Stimulated activated CD8-positive, alpha-beta memory T cell treated with anti-CD3 and anti-CD28 coated beads, Interleukin-4, amount 100 ng/mL, for 4 hours (primary cell): ENCODE data around the gene TMEM131.
"Not testable (repeated sequence)": the region's sequence is repeated elsewhere in the genome, so short reads cannot be mapped to it uniquely, and the experiment has no call there.

Experiments
- DNase-seq, 2 donors: peaks; one replicate each; pipeline ENCODE4 v3.0.0-alpha.2; 2020; ENCODE audit warnings: low read depth in 2 of 2, low spot score in 1 of 2

TMEM131 gene

DNA sequence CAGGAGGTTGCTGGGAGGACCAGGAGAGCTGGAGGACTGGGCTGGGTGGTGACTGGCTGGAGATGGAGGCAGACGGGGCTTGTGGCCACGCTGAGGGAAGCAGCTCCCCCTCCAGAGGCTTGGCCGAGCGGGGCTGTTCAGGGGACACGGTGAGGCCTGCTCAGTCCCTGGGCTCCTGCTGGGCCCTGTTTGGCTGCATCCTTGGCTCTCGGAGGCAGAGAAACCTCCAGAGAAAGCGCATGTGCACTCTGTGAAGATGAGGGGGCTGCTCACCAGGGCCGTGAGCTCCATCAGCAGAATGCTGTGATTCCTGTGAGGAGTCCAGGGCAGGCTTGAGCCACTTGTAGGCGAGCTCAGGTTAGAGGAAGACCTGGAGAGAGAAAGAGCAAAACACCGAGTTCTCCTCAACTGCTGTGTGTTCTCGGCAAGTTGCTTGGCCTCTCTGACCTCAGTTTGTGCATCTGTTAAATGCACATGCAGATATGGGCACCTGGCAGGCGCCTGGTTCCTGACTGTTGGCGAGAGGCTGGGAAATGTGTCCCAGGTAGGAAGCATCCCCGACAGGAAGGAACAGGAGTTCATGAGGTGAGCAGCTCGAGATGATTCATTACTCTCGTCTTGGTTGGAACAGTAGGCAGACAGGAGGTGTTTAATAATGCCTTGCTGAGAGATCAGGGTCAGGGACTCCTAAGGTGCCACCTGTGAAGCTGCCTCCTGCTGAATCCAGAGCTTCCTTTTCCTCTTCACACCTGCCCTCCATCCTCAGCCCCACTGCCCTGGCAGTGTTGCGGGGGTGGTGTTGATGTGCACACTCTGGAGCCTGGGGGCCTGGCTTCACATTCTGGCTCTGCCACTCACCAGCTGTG, 281.4 kb downstream of the TMEM131 start:
- no peak for DNase-seq

- peak in 1 of 2 donors; percentile 37 for DNase-seq
Observed at GRCh38 chr2:97713296-97714083, 282.3 kb downstream of the TMEM131 start, which contains the start of gene ZAP70. Gene ZAP70 (plus strand): TSS chr2:97713576. CDS start chr2:97724037, 10,461 bp downstream.

DNA sequence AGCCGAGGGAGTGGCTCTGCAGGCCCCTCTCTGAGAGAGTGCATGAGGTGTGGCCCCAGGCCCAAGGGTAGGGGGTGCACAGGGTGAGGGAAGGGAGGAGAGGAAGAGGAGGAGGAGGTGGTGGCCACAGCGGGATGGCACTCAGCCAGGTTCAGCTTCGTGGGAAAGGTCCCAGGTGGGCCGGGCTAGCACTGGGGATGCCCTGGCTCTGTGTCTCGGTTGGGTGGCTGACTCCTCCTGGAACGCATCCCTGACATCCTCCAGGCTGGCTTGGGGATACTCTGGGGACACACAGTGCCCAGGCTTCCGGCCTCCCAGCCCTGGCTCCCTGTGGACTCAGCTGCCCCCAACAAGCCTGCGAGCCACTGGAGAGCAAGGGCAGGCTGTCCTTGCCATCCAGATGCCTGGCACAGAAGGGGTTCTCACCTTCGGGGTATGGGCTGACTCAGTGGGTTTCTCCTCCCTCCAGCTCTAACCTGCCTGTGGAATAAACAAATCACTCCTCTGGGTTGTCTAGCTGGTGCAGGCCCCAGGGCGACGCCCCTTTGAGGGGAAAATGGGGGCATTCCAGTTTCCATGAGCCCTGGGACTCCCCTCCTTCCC, 283.0 kb downstream of the TMEM131 start:
- DNase-seq: no peak

DNA sequence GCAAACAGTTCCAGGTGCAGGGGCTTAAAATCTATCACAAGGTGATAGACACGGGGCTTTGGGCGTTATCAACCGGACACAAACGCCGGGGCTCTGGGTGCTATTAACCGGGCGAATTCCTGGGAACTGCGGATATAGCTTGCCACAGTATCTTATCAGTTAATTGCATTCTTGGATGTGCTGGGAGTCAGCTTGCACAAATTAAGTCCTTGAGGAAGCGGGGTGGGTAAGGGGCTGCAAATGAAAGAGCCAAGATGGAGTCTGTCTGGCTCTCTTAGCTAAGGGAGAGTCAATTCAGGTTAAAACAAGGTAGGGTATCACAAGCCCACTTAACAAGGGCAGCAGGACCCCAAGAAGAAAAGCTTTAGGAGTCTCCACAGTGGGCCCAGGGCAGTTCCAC, 283.6 kb downstream of the TMEM131 start:
- DNase-seq: not testable (repeated sequence)

DNA sequence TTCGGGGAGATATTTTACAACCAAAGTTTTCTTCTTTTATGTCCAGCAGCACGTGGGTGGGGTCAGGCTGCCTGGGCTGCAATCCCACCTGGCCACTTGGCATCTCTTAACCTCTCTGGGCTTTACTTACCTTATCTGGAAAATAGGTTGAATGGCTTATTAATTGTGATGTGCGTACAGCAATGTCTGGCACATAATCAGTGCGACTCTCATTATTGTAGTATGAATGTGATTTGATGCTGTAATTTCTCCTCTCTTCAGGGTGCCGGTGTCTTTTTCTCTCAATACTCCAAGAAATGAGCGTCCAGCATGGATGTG, 284.4 kb downstream of the TMEM131 start:
- DNase-seq: no peak

DNA sequence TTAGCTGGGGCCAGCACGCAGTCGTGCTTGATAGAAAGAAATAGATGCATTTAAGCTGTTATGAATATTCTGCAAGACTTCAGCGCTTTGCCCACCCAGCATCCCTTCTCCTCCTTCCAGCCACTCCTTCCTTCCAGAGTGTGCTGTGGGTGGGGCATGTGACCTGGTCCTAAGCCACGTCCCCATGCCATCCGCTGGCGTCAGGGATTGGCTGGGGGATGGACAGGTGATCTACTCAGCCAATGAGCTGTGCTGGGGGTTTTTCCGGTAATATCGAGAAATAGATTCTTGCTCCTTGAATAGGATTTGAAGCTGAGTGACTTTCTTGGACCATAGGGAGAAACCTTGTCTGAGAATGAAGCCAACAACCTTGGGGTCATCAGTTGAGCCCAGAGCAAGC, 287.1 kb downstream of the TMEM131 start:
- no peak for DNase-seq

GRCh38 chr2:97708048-97708380, 287.7 kb downstream of the TMEM131 start:
- no peak for DNase-seq

GRCh38 chr2:97707362-97708047, 288.2 kb downstream of the TMEM131 start:
- DNase-seq: no peak

DNA sequence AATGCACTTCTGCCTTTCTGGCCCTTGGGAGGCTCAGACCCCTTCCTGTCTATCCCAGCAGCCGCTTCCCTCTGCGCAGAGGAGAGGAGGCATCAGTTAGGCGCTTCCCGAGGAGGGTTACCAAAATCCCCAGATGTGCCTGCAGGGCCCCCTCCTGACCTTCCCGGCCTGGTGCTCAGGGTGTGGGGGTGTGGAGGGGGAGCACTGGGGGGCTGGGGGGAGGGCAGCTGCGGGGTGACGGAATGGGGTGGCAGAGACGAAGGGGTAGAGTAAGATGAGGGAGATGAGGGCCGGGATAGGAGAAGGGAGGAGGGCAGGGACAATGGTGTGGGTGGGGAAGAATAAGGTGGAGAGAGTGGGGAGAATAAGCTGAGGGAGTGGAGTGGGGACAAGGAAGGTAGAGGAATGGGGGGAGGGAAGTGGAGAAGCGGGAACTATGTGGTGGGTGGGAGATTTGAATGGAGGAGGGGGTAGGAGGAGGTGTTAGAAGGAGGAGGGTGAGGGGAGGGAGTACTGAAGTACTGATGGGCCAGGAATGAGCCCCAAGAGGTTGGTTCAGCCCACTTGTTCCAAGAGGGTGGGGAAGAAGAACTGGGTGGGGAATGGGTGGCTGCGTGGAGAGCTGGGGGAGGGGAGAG, 288.9 kb downstream of the TMEM131 start:
- no peak for DNase-seq
